DND-41 (cell line): Measurements from ENCODE around the gene KCNMA1.

Experiments used
- ATAC-seq: fragments of 200-7000 bp; cut with Tn5 transposase; 3 replicates; pipeline ENCODE4 v1.9.1; 2021; ENCODE audit warnings: low read depth; ENCODE audit not compliant: insufficient read depth
- DNase-seq: peaks from one replicate; pipeline ENCODE4 v3.0.0-alpha.2; 2020
- H2AFZ ChIP-seq: 2 replicates; pipeline ENCODE4 v1.6.0; 2012; ENCODE audit warnings: low read depth, low read length
- H3K27ac ChIP-seq: 2 replicates; pipeline ENCODE4 v1.5.1; 2012; ENCODE audit warnings: low read length, inconsistent platforms
- H3K27me3 ChIP-seq: fragments of 200-600 bp; sonication (generic); 2 replicates; pipeline ENCODE4 v1.6.0; 2012; ENCODE audit warnings: low read length, mild to moderate bottlenecking, inconsistent platforms; ENCODE audit not compliant: insufficient read depth, poor library complexity
- H3K36me3 ChIP-seq: 2 replicates; pipeline ENCODE4 v1.5.1; 2012; ENCODE audit warnings: low read length, inconsistent platforms; ENCODE audit not compliant: insufficient read depth
- H3K4me1 ChIP-seq: 2 replicates; pipeline ENCODE4 v1.5.1; 2012; ENCODE audit warnings: mild to moderate bottlenecking, low read length; ENCODE audit not compliant: insufficient read depth
- H3K4me2 ChIP-seq: 2 replicates; pipeline ENCODE4 v1.6.0; 2012; ENCODE audit warnings: mild to moderate bottlenecking, moderate library complexity, low read length, inconsistent platforms; ENCODE audit not compliant: insufficient read depth
- H3K4me3 ChIP-seq, 2 experiments: fragments of 200-600 bp in 1 of 2; shearing (Covaris generic) in 1 of 2; 2 replicates each; pipeline ENCODE4 v1.5.1; 2012 to 2016; ENCODE audit warnings: inconsistent platforms in 2 of 2, low read length in 2 of 2, mild to moderate bottlenecking in 2 of 2, low read depth in 1 of 2, moderate library complexity in 1 of 2
- H3K79me2 ChIP-seq: 2 replicates; pipeline ENCODE4 v1.6.0; 2012; ENCODE audit warnings: low read length, inconsistent platforms; ENCODE audit not compliant: insufficient read depth
- H3K9ac ChIP-seq: 2 replicates; pipeline ENCODE4 v1.6.0; 2012; ENCODE audit warnings: low read depth, mild to moderate bottlenecking, inconsistent platforms, low read length, moderate library complexity
- H3K9me3 ChIP-seq: 2 replicates; pipeline ENCODE4 v1.5.1; 2012; ENCODE audit warnings: low read length, moderate library complexity, mild to moderate bottlenecking, inconsistent platforms; ENCODE audit not compliant: insufficient read depth, severe bottlenecking
- H4K20me1 ChIP-seq: 2 replicates; pipeline ENCODE4 v1.6.0; 2012; ENCODE audit warnings: low read length; ENCODE audit not compliant: insufficient read depth
- CTCF ChIP-seq: IDR thresholded peaks from 2 replicates; pipeline ENCODE4 v1.5.1; 2012; ENCODE audit warnings: borderline replicate concordance, low read length, moderate library complexity, mild to moderate bottlenecking; ENCODE audit not compliant: poor library complexity, severe bottlenecking; ENCODE audit errors: extremely low read depth
- EZH2 ChIP-seq: IDR thresholded peaks from 3 replicates; pipeline ENCODE4 v1.6.1; 2012; ENCODE audit warnings: borderline replicate concordance, low read depth, mild to moderate bottlenecking, moderate library complexity, low read length, inconsistent platforms; ENCODE audit not compliant: severe bottlenecking

The KCNMA1 gene

GRCh38 chr10:77043420-77043763 is 594.2 kb downstream of the KCNMA1 start:
- Histone ChIP-seq H3K4me3 (no peak overlapping the region), H3K79me2 (no peaks in the 10 kb centered on the region), H3K9ac (no peak overlapping the region), H4K20me1 (no peaks in the 10 kb centered on the region), H3K4me1 (peaks cover 18% of the 10 kb centered on the region), H3K9me3 (no peaks in the 10 kb centered on the region), H3K36me3 (no peaks in the 10 kb centered on the region), H3K27me3 (peaks cover 4% of the 10 kb centered on the region), H3K27ac (no peak overlapping the region), H2AFZ (no peak overlapping the region), H3K4me2 (no peak overlapping the region)
- TF ChIP-seq EZH2 (no peak), CTCF (no peak)
- ATAC-seq = no peak
- DNase-seq = no peak

GRCh38 chr10:77042706-77043419 is 594.7 kb downstream of the KCNMA1 start:
- Histone ChIP-seq H3K9me3 (no peaks in the 10 kb centered on the region), H2AFZ (no peak overlapping the region), H4K20me1 (no peaks in the 10 kb centered on the region), H3K79me2 (no peaks in the 10 kb centered on the region), H3K4me2 (no peak overlapping the region), H3K4me3 (no peak overlapping the region), H3K27me3 (peaks cover 4% of the 10 kb centered on the region), H3K36me3 (no peaks in the 10 kb centered on the region), H3K9ac (no peak overlapping the region), H3K4me1 (peaks cover 18% of the 10 kb centered on the region), H3K27ac (no peak overlapping the region)
- ATAC-seq (no peak), DNase-seq (no peak)
- TF ChIP-seq EZH2 = no peak
- no peak for TF ChIP-seq CTCF

GRCh38 chr10:77041636-77042258 is 595.9 kb downstream of the KCNMA1 start:
- H2AFZ ChIP-seq = peak overlapping the region; percentile 79
- no peaks in the 10 kb centered on the region for H3K36me3 ChIP-seq
- peaks cover 4% of the 10 kb centered on the region for H3K27me3 ChIP-seq
- TF ChIP-seq CTCF (no peak), EZH2 (no peak)
- peak; percentile 99 for ATAC-seq
- H3K27ac ChIP-seq = peak overlapping the region; percentile 73
- H3K4me2 ChIP-seq = peak overlapping the region; percentile 57; the same call in 1 of the 2 replicates
- peak; percentile 80 for DNase-seq
- H3K4me1 ChIP-seq = peaks cover 18% of the 10 kb centered on the region
- no peaks in the 10 kb centered on the region for H3K79me2 ChIP-seq
- peak overlapping the region in 1 of 2 experiments; percentile 36; a peak in 1 of 4 replicates for H3K4me3 ChIP-seq
- no peaks in the 10 kb centered on the region for H4K20me1 ChIP-seq
- H3K9ac ChIP-seq = peak overlapping the region; percentile 25; the same call in 1 of the 2 replicates
- H3K9me3 ChIP-seq = no peaks in the 10 kb centered on the region

- no peaks in the 10 kb centered on the region for H3K36me3 ChIP-seq
- H3K79me2 ChIP-seq = no peaks in the 10 kb centered on the region
- H3K9me3 ChIP-seq = no peaks in the 10 kb centered on the region
- no peak overlapping the region for H3K4me2 ChIP-seq
- DNase-seq = no peak
- ATAC-seq = no peak
- TF ChIP-seq EZH2 (no peak), CTCF (no peak)
- no peaks in the 10 kb centered on the region for H3K27me3 ChIP-seq
- H2AFZ ChIP-seq = no peak overlapping the region
- H3K27ac ChIP-seq = no peak overlapping the region
- H4K20me1 ChIP-seq = no peaks in the 10 kb centered on the region
- no peak overlapping the region for H3K9ac ChIP-seq
- H3K4me3 ChIP-seq = no peak overlapping the region
- peaks cover 18% of the 10 kb centered on the region for H3K4me1 ChIP-seq
Measured at GRCh38 chr10:77038407-77038806, 599.2 kb downstream of the KCNMA1 start.
